OCI-LY1 (cell line): ENCODE measurements around the gene BMP8B.
"Not testable (repeated sequence)": the region's sequence is repeated elsewhere in the genome, so short reads cannot be mapped to it uniquely, and the experiment has no call there.

Experiments
- EZH2 ChIP-seq: fragments of 200-600 bp; sonication (generic), shearing (Covaris generic); IDR thresholded peaks from 2 replicates; pipeline ENCODE4 v1.8.0; 2017; ENCODE audit warnings: borderline replicate concordance, mixed run types, mild to moderate bottlenecking, antibody characterized with exemption, low read length, moderate library complexity, mixed read lengths
- TF ChIP-seq, protein P1 (sequence below): fragments of 200-600 bp; sonication (generic), shearing (Covaris generic); IDR thresholded peaks from 2 replicates; pipeline ENCODE4 v1.5.1; 2017; ENCODE audit warnings: mild to moderate bottlenecking, antibody characterized with exemption, low read length, moderate library complexity, mixed read lengths

DNA sequence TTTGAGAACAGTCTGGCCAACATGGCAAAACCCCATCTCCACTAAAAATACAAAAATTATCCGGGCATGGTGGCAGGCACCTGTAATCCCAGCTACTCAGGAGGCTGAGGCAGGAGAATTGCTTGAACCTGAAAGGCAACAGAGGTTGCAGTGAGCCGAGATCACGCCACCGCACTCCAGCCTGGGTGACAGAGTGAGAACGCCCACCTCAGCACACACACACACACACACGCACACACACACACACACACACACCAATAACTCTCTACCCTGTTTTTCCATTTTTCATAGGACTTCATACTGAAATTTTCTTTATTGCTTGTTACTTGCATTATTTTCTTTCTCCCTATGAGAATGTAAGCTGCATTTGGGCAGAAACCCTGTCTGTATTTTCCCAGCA is 39.6 kb upstream of the BMP8B start:
- TF ChIP-seq, protein P1, sequence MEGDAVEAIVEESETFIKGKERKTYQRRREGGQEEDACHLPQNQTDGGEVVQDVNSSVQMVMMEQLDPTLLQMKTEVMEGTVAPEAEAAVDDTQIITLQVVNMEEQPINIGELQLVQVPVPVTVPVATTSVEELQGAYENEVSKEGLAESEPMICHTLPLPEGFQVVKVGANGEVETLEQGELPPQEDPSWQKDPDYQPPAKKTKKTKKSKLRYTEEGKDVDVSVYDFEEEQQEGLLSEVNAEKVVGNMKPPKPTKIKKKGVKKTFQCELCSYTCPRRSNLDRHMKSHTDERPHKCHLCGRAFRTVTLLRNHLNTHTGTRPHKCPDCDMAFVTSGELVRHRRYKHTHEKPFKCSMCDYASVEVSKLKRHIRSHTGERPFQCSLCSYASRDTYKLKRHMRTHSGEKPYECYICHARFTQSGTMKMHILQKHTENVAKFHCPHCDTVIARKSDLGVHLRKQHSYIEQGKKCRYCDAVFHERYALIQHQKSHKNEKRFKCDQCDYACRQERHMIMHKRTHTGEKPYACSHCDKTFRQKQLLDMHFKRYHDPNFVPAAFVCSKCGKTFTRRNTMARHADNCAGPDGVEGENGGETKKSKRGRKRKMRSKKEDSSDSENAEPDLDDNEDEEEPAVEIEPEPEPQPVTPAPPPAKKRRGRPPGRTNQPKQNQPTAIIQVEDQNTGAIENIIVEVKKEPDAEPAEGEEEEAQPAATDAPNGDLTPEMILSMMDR: not testable (repeated sequence)
- TF ChIP-seq EZH2: not testable (repeated sequence)
